ENCODE measurements around the gene ABHD12B.

The ABHD12B gene

GRCh38 chr14:50926851-50927386, 55.1 kb downstream of the ABHD12B start:
- peaks cover 81 to 82% of the 10 kb centered on the region in 2 experiments for H3K4me1 ChIP-seq (ENCODE audit: control insufficient read depth in 1 of 2, insufficient read depth in 1 of 2, low read depth in 1 of 2, low read length in 1 of 2)
- H3K36me3 ChIP-seq: peaks cover 88% of the 10 kb centered on the region
- H3K27me3 ChIP-seq: no peaks in the 10 kb centered on the region
- no peaks in the 10 kb centered on the region for H3K9me3 ChIP-seq
- peak overlapping the region; percentile 86 for H3K27ac ChIP-seq
- TF ChIP-seq CTCF (IDR thresholded peaks at IDR 0.05): no peak
- H3K4me3 ChIP-seq (ENCODE audit: low read depth in 1 of 2, low read length in 1 of 2): peak overlapping the region; percentile 47 to 52

- H3K4me1 ChIP-seq (ENCODE audit: control insufficient read depth in 1 of 2, insufficient read depth in 1 of 2, low read depth in 1 of 2, low read length in 1 of 2): peaks cover 93 to 94% of the 10 kb centered on the region in 2 experiments
- no peak for TF ChIP-seq CTCF (IDR thresholded peaks at IDR 0.05)
- H3K4me3 ChIP-seq (ENCODE audit: low read depth in 1 of 2, low read length in 1 of 2): peak overlapping the region; percentile 47 to 52
- no peaks in the 10 kb centered on the region for H3K27me3 ChIP-seq
- peaks cover 88% of the 10 kb centered on the region for H3K36me3 ChIP-seq
- peak overlapping the region; percentile 86 for H3K27ac ChIP-seq
- no peaks in the 10 kb centered on the region for H3K9me3 ChIP-seq
These were observed 56.3 kb downstream of the ABHD12B start for GRCh38 chr14:50928002-50928635.

- H3K36me3 ChIP-seq: peaks cover 88% of the 10 kb centered on the region
- peaks cover 98 to 99% of the 10 kb centered on the region in 2 experiments for H3K4me1 ChIP-seq (ENCODE audit: control insufficient read depth in 1 of 2, insufficient read depth in 1 of 2, low read depth in 1 of 2, low read length in 1 of 2)
- no peaks in the 10 kb centered on the region for H3K9me3 ChIP-seq
- H3K27me3 ChIP-seq: no peaks in the 10 kb centered on the region
- peak overlapping the region in 1 of 2 experiments; percentile 52 for H3K4me3 ChIP-seq (ENCODE audit: low read depth in 1 of 2, low read length in 1 of 2)
- TF ChIP-seq CTCF (IDR thresholded peaks at IDR 0.05): no peak
- H3K27ac ChIP-seq: peak overlapping the region; percentile 86
These were observed 57.7 kb downstream of the ABHD12B start for GRCh38 chr14:50929506-50929905.

GRCh38 chr14:50931559-50931958, 59.7 kb downstream of the ABHD12B start:
- Histone ChIP-seq H3K27me3 (no peaks in the 10 kb centered on the region), H3K4me1 (ENCODE audit: control insufficient read depth in 1 of 2, insufficient read depth in 1 of 2, low read depth in 1 of 2, low read length in 1 of 2) (peaks cover 98 to 99% of the 10 kb centered on the region in 2 experiments), H3K36me3 (peaks cover 93% of the 10 kb centered on the region), H3K4me3 (ENCODE audit: low read depth in 1 of 2, low read length in 1 of 2) (no peak overlapping the region), H3K9me3 (no peaks in the 10 kb centered on the region), H3K27ac (peak overlapping the region; percentile 86)
- no peak for TF ChIP-seq CTCF (IDR thresholded peaks at IDR 0.05)

GRCh38 chr14:50932156-50932555, 60.3 kb downstream of the ABHD12B start:
- Histone ChIP-seq H3K27ac (peak overlapping the region; percentile 86), H3K9me3 (no peaks in the 10 kb centered on the region), H3K4me3 (ENCODE audit: low read depth in 1 of 2, low read length in 1 of 2) (no peak overlapping the region), H3K27me3 (no peaks in the 10 kb centered on the region), H3K4me1 (ENCODE audit: control insufficient read depth in 1 of 2, insufficient read depth in 1 of 2, low read depth in 1 of 2, low read length in 1 of 2) (peaks cover 98% of the 10 kb centered on the region in 2 experiments), H3K36me3 (peaks cover 92% of the 10 kb centered on the region)
- no peak for TF ChIP-seq CTCF (IDR thresholded peaks at IDR 0.05)
